ENCODE data around the gene CCDC88B.

Gene CCDC88B

GRCh38 chr11:64353715-64354506 lies 13.9 kb downstream of the CCDC88B start:
- H3K4me2 ChIP-seq (ENCODE audit: low read depth, low read length, poor library complexity, severe bottlenecking), result no peak overlapping the region
- H3K9me3 ChIP-seq (ENCODE audit: insufficient read depth, low read length), result no peaks in the 10 kb centered on the region
- no peak overlapping the region for H2AFZ ChIP-seq (ENCODE audit: low read depth, low read length, severe bottlenecking)
- TF ChIP-seq CTCF (IDR thresholded peaks at IDR 0.05; ENCODE audit: insufficient read depth, low read length, poor library complexity, severe bottlenecking) (no peak), EZH2phosphoT487 (conservative IDR thresholded peaks at IDR 0.05; ENCODE audit: low read length) (no peak)
- no peak overlapping the region for H3K27ac ChIP-seq (ENCODE audit: low read depth, low read length)
- H3K4me3 ChIP-seq (ENCODE audit: insufficient read depth, low read length, poor library complexity, severe bottlenecking), result no peak overlapping the region
- no peaks in the 10 kb centered on the region for H3F3A ChIP-seq (ENCODE audit: insufficient read depth)
- H3K79me2 ChIP-seq (ENCODE audit: insufficient read depth, low read length), result no peaks in the 10 kb centered on the region
- H4K20me1 ChIP-seq (ENCODE audit: low read depth, low read length), result no peaks in the 10 kb centered on the region
- H3K9me2 ChIP-seq (replicated peaks; ENCODE audit: insufficient read depth, low read length), result no peaks in the 10 kb centered on the region
- H3K9ac ChIP-seq (ENCODE audit: low read length), result no peak overlapping the region
- H3K36me3 ChIP-seq (ENCODE audit: low read length), result no peaks in the 10 kb centered on the region
- no peaks in the 10 kb centered on the region for H3K27me3 ChIP-seq (ENCODE audit: low read length)

GRCh38 chr11:64355078-64355940 lies 15.3 kb downstream of the CCDC88B start:
- no peaks in the 10 kb centered on the region for H3F3A ChIP-seq (ENCODE audit: insufficient read depth)
- no peak overlapping the region for H2AFZ ChIP-seq (ENCODE audit: low read depth, low read length, severe bottlenecking)
- no peaks in the 10 kb centered on the region for H3K9me2 ChIP-seq (replicated peaks; ENCODE audit: insufficient read depth, low read length)
- H3K27me3 ChIP-seq (ENCODE audit: low read length), result no peaks in the 10 kb centered on the region
- H3K9me3 ChIP-seq (ENCODE audit: insufficient read depth, low read length), result no peaks in the 10 kb centered on the region
- H3K79me2 ChIP-seq (ENCODE audit: insufficient read depth, low read length), result no peaks in the 10 kb centered on the region
- H3K27ac ChIP-seq (ENCODE audit: low read depth, low read length), result no peak overlapping the region
- H3K4me2 ChIP-seq (ENCODE audit: low read depth, low read length, poor library complexity, severe bottlenecking), result no peak overlapping the region
- no peaks in the 10 kb centered on the region for H4K20me1 ChIP-seq (ENCODE audit: low read depth, low read length)
- TF ChIP-seq CTCF (IDR thresholded peaks at IDR 0.05; ENCODE audit: insufficient read depth, low read length, poor library complexity, severe bottlenecking), result peak; percentile 41
- TF ChIP-seq EZH2phosphoT487 (conservative IDR thresholded peaks at IDR 0.05; ENCODE audit: low read length), result no peak
- no peaks in the 10 kb centered on the region for H3K36me3 ChIP-seq (ENCODE audit: low read length)
- no peak overlapping the region for H3K9ac ChIP-seq (ENCODE audit: low read length)
- no peak overlapping the region for H3K4me3 ChIP-seq (ENCODE audit: insufficient read depth, low read length, poor library complexity, severe bottlenecking)

- Histone ChIP-seq H3F3A (ENCODE audit: insufficient read depth) (no peaks in the 10 kb centered on the region), H3K36me3 (ENCODE audit: low read length) (no peaks in the 10 kb centered on the region), H3K9me2 (replicated peaks; ENCODE audit: insufficient read depth, low read length) (no peaks in the 10 kb centered on the region), H3K4me2 (ENCODE audit: low read depth, low read length, poor library complexity, severe bottlenecking) (no peak overlapping the region), H2AFZ (ENCODE audit: low read depth, low read length, severe bottlenecking) (no peak overlapping the region), H3K27me3 (ENCODE audit: low read length) (no peaks in the 10 kb centered on the region), H3K27ac (ENCODE audit: low read depth, low read length) (no peak overlapping the region), H3K4me3 (ENCODE audit: insufficient read depth, low read length, poor library complexity, severe bottlenecking) (no peak overlapping the region), H4K20me1 (ENCODE audit: low read depth, low read length) (no peaks in the 10 kb centered on the region), H3K9me3 (ENCODE audit: insufficient read depth, low read length) (no peaks in the 10 kb centered on the region), H3K9ac (ENCODE audit: low read length) (no peak overlapping the region), H3K79me2 (ENCODE audit: insufficient read depth, low read length) (no peaks in the 10 kb centered on the region)
- TF ChIP-seq EZH2phosphoT487 (conservative IDR thresholded peaks at IDR 0.05; ENCODE audit: low read length), result no peak
- TF ChIP-seq CTCF (IDR thresholded peaks at IDR 0.05; ENCODE audit: insufficient read depth, low read length, poor library complexity, severe bottlenecking), result peak; percentile 17
Observed at GRCh38 chr11:64356498-64357411, 16.8 kb downstream of the CCDC88B start.

Measured in SU-DHL-6 (cell line).